HG02623 (cell line): ENCODE results near the gene ALK.

ENCODE experiments used
- ATAC-seq: cut with Tn5 transposase; IDR thresholded peaks from one replicate; pipeline ENCODE4 v1.9.1; 2021; ENCODE audit warnings: moderate library complexity; ENCODE audit not compliant: unreplicated experiment

ALK gene

GRCh38 chr2:29723255-29724001 lies 198.0 kb downstream of the ALK start:
- ATAC-seq = peak; percentile 82

GRCh38 chr2:29719639-29720038 lies 201.7 kb downstream of the ALK start:
- no peak for ATAC-seq

- ATAC-seq = no peak
Measured at GRCh38 chr2:29718076-29718686, 203.2 kb downstream of the ALK start.

GRCh38 chr2:29715655-29716054 lies 205.7 kb downstream of the ALK start:
- no peak for ATAC-seq

GRCh38 chr2:29714333-29714732 lies 207.1 kb downstream of the ALK start:
- no peak for ATAC-seq

- no peak for ATAC-seq
Measured at GRCh38 chr2:29706171-29706720, 215.1 kb downstream of the ALK start.

GRCh38 chr2:29705616-29706015 lies 215.8 kb downstream of the ALK start:
- ATAC-seq = no peak

GRCh38 chr2:29703336-29703735 lies 218.1 kb downstream of the ALK start:
- no peak for ATAC-seq

GRCh38 chr2:29702276-29702675 lies 219.1 kb downstream of the ALK start:
- no peak for ATAC-seq

GRCh38 chr2:29700560-29700959 lies 220.8 kb downstream of the ALK start:
- ATAC-seq = no peak

GRCh38 chr2:29699045-29699444 lies 222.3 kb downstream of the ALK start:
- ATAC-seq = no peak

- ATAC-seq = no peak
Measured at GRCh38 chr2:29698216-29698615, 223.2 kb downstream of the ALK start.

GRCh38 chr2:29697715-29698114 lies 223.7 kb downstream of the ALK start:
- ATAC-seq = no peak

- ATAC-seq = no peak
Measured at GRCh38 chr2:29697181-29697580, 224.2 kb downstream of the ALK start.

GRCh38 chr2:29694741-29695140 lies 226.6 kb downstream of the ALK start:
- no peak for ATAC-seq

- ATAC-seq = no peak
Measured at GRCh38 chr2:29691391-29691950, 229.9 kb downstream of the ALK start.

- ATAC-seq = no peak
Measured at GRCh38 chr2:29689666-29690065, 231.7 kb downstream of the ALK start.

- no peak for ATAC-seq
Measured at GRCh38 chr2:29688429-29688828, 233.0 kb downstream of the ALK start.

GRCh38 chr2:29687121-29687520 lies 234.3 kb downstream of the ALK start:
- ATAC-seq = no peak

- ATAC-seq = no peak
Measured at GRCh38 chr2:29676886-29677453, 244.4 kb downstream of the ALK start.

- ATAC-seq = no peak
Measured at GRCh38 chr2:29664578-29664977, 256.8 kb downstream of the ALK start.

GRCh38 chr2:29663268-29663667 lies 258.1 kb downstream of the ALK start:
- ATAC-seq = no peak
